NCI-H1436 treated with DMSO at 0.1 percent for 48 hours (cell line): ENCODE results near the gene MS4A10.

Experiments
- DNase-seq: peaks from one replicate; lab custom pipeline; 2025; lab: John Stamatoyannopoulos, UW

The MS4A10 gene

GRCh38 chr11:60830478-60831142 is 45.5 kb downstream of the MS4A10 start:
- no peak for DNase-seq

- peak; percentile 54 for DNase-seq
These were observed 46.0 kb downstream of the MS4A10 start for GRCh38 chr11:60831143-60831500.

GRCh38 chr11:60831501-60832079 is 46.5 kb downstream of the MS4A10 start:
- DNase-seq, result no peak

GRCh38 chr11:60834742-60835533 is 49.8 kb downstream of the MS4A10 start:
- no peak for DNase-seq

GRCh38 chr11:60835534-60835846 is 50.4 kb downstream of the MS4A10 start:
- DNase-seq, result no peak

GRCh38 chr11:60836866-60837515 is 51.9 kb downstream of the MS4A10 start:
- no peak for DNase-seq

- DNase-seq, result no peak
These were observed 53.0 kb downstream of the MS4A10 start for GRCh38 chr11:60838132-60838531.

GRCh38 chr11:60840470-60841430 is 55.6 kb downstream of the MS4A10 start:
- no peak for DNase-seq

- no peak for DNase-seq
These were observed 56.9 kb downstream of the MS4A10 start, which contains the start of gene CCDC86 for GRCh38 chr11:60841797-60842667. Gene CCDC86 (plus strand): TSS chr11:60842113. CDS start chr11:60842125, 12 bp downstream.

- no peak for DNase-seq
These were observed 57.8 kb downstream of the MS4A10 start for GRCh38 chr11:60842668-60843600.

- no peak for DNase-seq
These were observed 59.1 kb downstream of the MS4A10 start for GRCh38 chr11:60844045-60844869.

- no peak for DNase-seq
These were observed 59.7 kb downstream of the MS4A10 start for GRCh38 chr11:60844870-60845221.

GRCh38 chr11:60845338-60845737 is 60.2 kb downstream of the MS4A10 start:
- no peak for DNase-seq

GRCh38 chr11:60847281-60847680 is 62.1 kb downstream of the MS4A10 start:
- DNase-seq, result no peak

GRCh38 chr11:60847896-60848295 is 62.8 kb downstream of the MS4A10 start:
- no peak for DNase-seq

- no peak for DNase-seq
These were observed 63.6 kb downstream of the MS4A10 start for GRCh38 chr11:60848714-60849151.

GRCh38 chr11:60849641-60850520 is 64.7 kb downstream of the MS4A10 start:
- no peak for DNase-seq
